HEK293 (cell line): Measurements from ENCODE around the gene HMGCS1.
A peak's percentile ranks its signal among the peaks of the same experiment; 100 is the strongest.

Source experiments
- CTCF ChIA-PET: fragments of 350-600 bp; formaldehyde crosslinking; extraction: SDS; loops from one replicate; lab custom pipeline; 2021; ENCODE audit warnings: antibody characterized with exemption; lab: Yijun Ruan, JAX
- POLR2A ChIA-PET: fragments of 300-600 bp; formaldehyde crosslinking; extraction: SDS; loops from one replicate; lab custom pipeline; 2020; ENCODE audit warnings: antibody characterized with exemption, inconsistent platforms; lab: Yijun Ruan, JAX
- H3K27ac ChIP-seq: fragments of 200-500 bp; sonication (Bioruptor generic); 2 replicates; pipeline ENCODE4 v1.5.1; 2014; ENCODE audit warnings: low read depth, low read length, control low read depth, inconsistent platforms; ENCODE audit errors: extremely low read depth
- H3K36me3 ChIP-seq, 2 experiments: fragments of 200-500 bp in 1 of 2; sonication (Bioruptor generic) in 1 of 2; 1 replicate in 1 of 2; 2 replicates in 1 of 2; pipeline ENCODE4 v1.5.1; 2014 to 2017; ENCODE audit warnings: inconsistent platforms in 2 of 2, low read length in 2 of 2; ENCODE audit not compliant: control insufficient read depth in 2 of 2, insufficient read depth in 1 of 2
- H3K4me1 ChIP-seq: fragments of 200-500 bp; sonication (Bioruptor generic); 2 replicates; pipeline ENCODE4 v1.5.1; 2014; ENCODE audit warnings: mild to moderate bottlenecking, low read length, inconsistent platforms; ENCODE audit not compliant: control insufficient read depth, insufficient read depth
- H3K4me3 ChIP-seq: 2 replicates; pipeline ENCODE4 v1.5.1; 2011; ENCODE audit warnings: low read depth, mild to moderate bottlenecking, control low read depth, low read length, moderate library complexity
- H3K9me3 ChIP-seq: fragments of 200-500 bp; sonication (Bioruptor generic); 2 replicates; pipeline ENCODE4 v1.5.1; 2014; ENCODE audit warnings: low read depth, low read length, inconsistent platforms; ENCODE audit not compliant: control insufficient read depth, insufficient read depth
- GLI2 ChIP-seq: fragments of 450-650 bp; formaldehyde crosslinking; IDR thresholded peaks from 2 replicates; pipeline ENCODE4; 2017; ENCODE audit warnings: missing biosample characterization, missing genetic modification characterization, low read depth, borderline replicate concordance
- KLF10 ChIP-seq: fragments of 450-650 bp; IDR thresholded peaks from 2 replicates; pipeline ENCODE4 v1.5.1; 2018; ENCODE audit warnings: missing biosample characterization, mild to moderate bottlenecking, missing genetic modification characterization
- REPIN1 ChIP-seq: fragments of 450-650 bp; formaldehyde crosslinking; IDR thresholded peaks from 2 replicates; pipeline ENCODE4 v1.5.1; 2017; ENCODE audit warnings: missing biosample characterization, missing genetic modification characterization, low read depth
- SCRT2 ChIP-seq: fragments of 450-650 bp; formaldehyde crosslinking; IDR thresholded peaks from 2 replicates; pipeline ENCODE4 v1.5.1; 2016; ENCODE audit warnings: missing biosample characterization, missing genetic modification characterization
- SP7 ChIP-seq: fragments of 450-650 bp; formaldehyde crosslinking; IDR thresholded peaks from 2 replicates; pipeline ENCODE4 v1.5.1; 2016; ENCODE audit warnings: missing biosample characterization, missing genetic modification characterization
- TCF7L2 ChIP-seq: IDR thresholded peaks from 2 replicates; pipeline ENCODE4 v1.6.1; 2011; ENCODE audit warnings: low read depth, mild to moderate bottlenecking, inconsistent platforms, low read length, moderate library complexity, borderline replicate concordance
- TRIM28 ChIP-seq: IDR thresholded peaks from 2 replicates; pipeline ENCODE4 v1.6.1; 2011; ENCODE audit warnings: low read length, control low read depth, borderline replicate concordance
- ZIC2 ChIP-seq: fragments of 450-650 bp; formaldehyde crosslinking; IDR thresholded peaks from 2 replicates; pipeline ENCODE4 v1.5.1; 2016; ENCODE audit warnings: missing biosample characterization, missing genetic modification characterization
- ZNF133 ChIP-seq: fragments of 450-650 bp; formaldehyde crosslinking; IDR thresholded peaks from 2 replicates; pipeline ENCODE4 v1.5.1; 2016; ENCODE audit warnings: missing biosample characterization, missing genetic modification characterization
- ZNF175 ChIP-seq: fragments of 450-650 bp; formaldehyde crosslinking; IDR thresholded peaks from 2 replicates; pipeline ENCODE4 v1.5.1; 2016; ENCODE audit warnings: missing biosample characterization, missing genetic modification characterization
- ZNF184 ChIP-seq: fragments of 450-650 bp; IDR thresholded peaks from 2 replicates; pipeline ENCODE4 v1.5.1; 2018; ENCODE audit warnings: missing biosample characterization, mild to moderate bottlenecking, missing genetic modification characterization
- ZNF239 ChIP-seq: fragments of 450-650 bp; formaldehyde crosslinking; IDR thresholded peaks from 2 replicates; pipeline ENCODE4 v1.5.1; 2016; ENCODE audit warnings: missing biosample characterization, missing genetic modification characterization
- ZNF24 ChIP-seq: fragments of 450-650 bp; formaldehyde crosslinking; IDR thresholded peaks from 2 replicates; pipeline ENCODE4 v1.5.1; 2016; ENCODE audit warnings: missing biosample characterization, missing genetic modification characterization
- ZNF302 ChIP-seq: fragments of 450-650 bp; formaldehyde crosslinking; IDR thresholded peaks from 2 replicates; pipeline ENCODE4 v1.5.1; 2016; ENCODE audit warnings: missing biosample characterization, missing genetic modification characterization, low read depth
- ZNF350 ChIP-seq: fragments of 450-650 bp; formaldehyde crosslinking; IDR thresholded peaks from 2 replicates; pipeline ENCODE4 v1.5.0; 2017; ENCODE audit warnings: missing biosample characterization, mild to moderate bottlenecking, missing genetic modification characterization
- ZNF548 ChIP-seq: fragments of 450-650 bp; formaldehyde crosslinking; IDR thresholded peaks from 2 replicates; pipeline ENCODE4 v1.5.1; 2016; ENCODE audit warnings: missing biosample characterization, missing genetic modification characterization
- ZNF585B ChIP-seq: fragments of 450-650 bp; formaldehyde crosslinking; IDR thresholded peaks from 2 replicates; pipeline ENCODE4 v1.5.1; 2016; ENCODE audit warnings: missing biosample characterization, missing genetic modification characterization
- ZNF621 ChIP-seq: fragments of 450-650 bp; formaldehyde crosslinking; IDR thresholded peaks from 2 replicates; pipeline ENCODE4 v1.5.1; 2017; ENCODE audit warnings: missing biosample characterization, missing genetic modification characterization
- ZNF629 ChIP-seq: fragments of 450-650 bp; formaldehyde crosslinking; IDR thresholded peaks from 2 replicates; pipeline ENCODE4 v1.5.1; 2017; ENCODE audit warnings: missing biosample characterization, missing genetic modification characterization
- ZNF76 ChIP-seq: fragments of 450-650 bp; formaldehyde crosslinking; IDR thresholded peaks from 2 replicates; pipeline ENCODE4; 2016; ENCODE audit warnings: low read depth, missing biosample characterization, missing genetic modification characterization, borderline replicate concordance
- ZNF791 ChIP-seq: fragments of 450-650 bp; formaldehyde crosslinking; IDR thresholded peaks from 2 replicates; pipeline ENCODE4 v1.5.1; 2016; ENCODE audit warnings: missing biosample characterization, missing genetic modification characterization
- ZNF792 ChIP-seq: fragments of 450-650 bp; formaldehyde crosslinking; IDR thresholded peaks from 2 replicates; pipeline ENCODE4 v1.5.1; 2016; ENCODE audit warnings: missing biosample characterization, missing genetic modification characterization
- ZXDB ChIP-seq: fragments of 450-650 bp; formaldehyde crosslinking; IDR thresholded peaks from 2 replicates; pipeline ENCODE4 v1.5.1; 2016; ENCODE audit warnings: missing biosample characterization, missing genetic modification characterization
- TF ChIP-seq, protein P1 (sequence below): fragments of 450-650 bp; formaldehyde crosslinking; IDR thresholded peaks from 2 replicates; pipeline ENCODE4 v1.5.1; 2016; ENCODE audit warnings: missing biosample characterization, missing genetic modification characterization, low read depth
- TF ChIP-seq, protein P2 (sequence below): fragments of 450-650 bp; formaldehyde crosslinking; IDR thresholded peaks from 2 replicates; pipeline ENCODE4 v1.5.1; 2017; ENCODE audit warnings: missing biosample characterization, missing genetic modification characterization
- TF ChIP-seq, protein P3 (sequence below): fragments of 450-650 bp; formaldehyde crosslinking; IDR thresholded peaks from 2 replicates; pipeline ENCODE4 v1.5.1; 2016; ENCODE audit warnings: missing biosample characterization, missing genetic modification characterization
- TF ChIP-seq, protein P4 (sequence below): fragments of 450-650 bp; formaldehyde crosslinking; IDR thresholded peaks from 2 replicates; pipeline ENCODE4 v1.5.1; 2017; ENCODE audit warnings: missing biosample characterization, missing genetic modification characterization
- TF ChIP-seq, protein P5 (sequence below): fragments of 450-650 bp; formaldehyde crosslinking; IDR thresholded peaks from 2 replicates; pipeline ENCODE4 v1.5.1; 2016; ENCODE audit warnings: missing biosample characterization, missing genetic modification characterization
- TF ChIP-seq, protein P6 (sequence below): fragments of 450-650 bp; formaldehyde crosslinking; IDR thresholded peaks from 2 replicates; pipeline ENCODE4 v1.5.1; 2016; ENCODE audit warnings: missing biosample characterization, missing genetic modification characterization
- TF ChIP-seq, protein P7 (sequence below): fragments of 450-650 bp; formaldehyde crosslinking; IDR thresholded peaks from 2 replicates; pipeline ENCODE4 v1.5.1; 2016; ENCODE audit warnings: missing biosample characterization, missing genetic modification characterization, low read depth

Gene HMGCS1

DNA sequence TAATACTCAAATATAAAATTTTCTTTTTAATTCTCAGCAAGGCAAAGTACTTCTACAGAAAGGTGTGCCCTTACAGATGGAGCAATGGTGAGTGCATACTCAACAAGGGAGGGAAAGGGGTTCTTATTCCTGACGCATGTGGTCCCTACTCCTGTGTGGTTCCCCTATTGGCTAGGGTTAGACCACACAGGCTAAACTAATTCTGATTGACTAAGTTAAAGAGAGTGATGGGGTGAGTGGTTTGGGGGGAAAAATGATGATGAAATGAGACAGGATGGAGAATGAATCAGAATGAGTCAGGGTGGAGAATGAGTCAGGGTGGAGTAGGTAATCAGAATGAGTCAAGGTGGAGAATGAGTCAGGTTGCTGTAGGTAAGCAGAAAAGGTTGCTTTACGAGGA, 22.9 kb upstream of the HMGCS1 start:
- no peak overlapping the region for H3K4me3 ChIP-seq
- H3K27ac ChIP-seq = no peak overlapping the region
- no peaks in the 10 kb centered on the region for H3K4me1 ChIP-seq
- H3K36me3 ChIP-seq = no peaks in the 10 kb centered on the region
- CTCF ChIA-PET = interaction anchor here (0.7 to 1.4 kb wide), 2 partner anchors 53 to 679 kb away, joined by 5 read pairs; no protein-coding TSS in a partner anchor
- H3K9me3 ChIP-seq = peaks cover 2% of the 10 kb centered on the region; the same call in 1 of the 2 replicates
- POLR2A ChIA-PET = no interaction called here
- TF ChIP-seq ZIC2 (tag by site-specific recombination) (no peak), ZNF24 (tag by site-specific recombination) (peak; percentile 68; the same call in 1 of the 2 replicates), ZXDB (tag by site-specific recombination) (no peak), ZNF184 (tag by site-specific recombination) (0 out of 2 replicates have a peak, but pooled peaks have one; percentile 48), ZNF133 (tag by site-specific recombination) (no peak), TRIM28 (no peak), GLI2 (tag by site-specific recombination) (no peak), ZNF792 (no peak), SP7 (tag by site-specific recombination) (peak; percentile 66), ZNF791 (tag by site-specific recombination) (no peak), ZNF621 (tag by site-specific recombination) (no peak), ZNF239 (tag by site-specific recombination) (no peak), SCRT2 (tag by site-specific recombination) (0 out of 2 replicates have a peak, but pooled peaks have one; percentile 15), ZNF585B (tag by site-specific recombination) (no peak), REPIN1 (tag by site-specific recombination) (no peak), TCF7L2 (no peak), ZNF76 (tag by site-specific recombination) (no peak), ZNF548 (tag by site-specific recombination) (no peak), ZNF302 (tag by site-specific recombination) (no peak), ZNF175 (no peak), ZNF629 (tag by site-specific recombination) (peak; percentile 82), ZNF350 (no peak), KLF10 (no peak)
- TF ChIP-seq, protein P1, sequence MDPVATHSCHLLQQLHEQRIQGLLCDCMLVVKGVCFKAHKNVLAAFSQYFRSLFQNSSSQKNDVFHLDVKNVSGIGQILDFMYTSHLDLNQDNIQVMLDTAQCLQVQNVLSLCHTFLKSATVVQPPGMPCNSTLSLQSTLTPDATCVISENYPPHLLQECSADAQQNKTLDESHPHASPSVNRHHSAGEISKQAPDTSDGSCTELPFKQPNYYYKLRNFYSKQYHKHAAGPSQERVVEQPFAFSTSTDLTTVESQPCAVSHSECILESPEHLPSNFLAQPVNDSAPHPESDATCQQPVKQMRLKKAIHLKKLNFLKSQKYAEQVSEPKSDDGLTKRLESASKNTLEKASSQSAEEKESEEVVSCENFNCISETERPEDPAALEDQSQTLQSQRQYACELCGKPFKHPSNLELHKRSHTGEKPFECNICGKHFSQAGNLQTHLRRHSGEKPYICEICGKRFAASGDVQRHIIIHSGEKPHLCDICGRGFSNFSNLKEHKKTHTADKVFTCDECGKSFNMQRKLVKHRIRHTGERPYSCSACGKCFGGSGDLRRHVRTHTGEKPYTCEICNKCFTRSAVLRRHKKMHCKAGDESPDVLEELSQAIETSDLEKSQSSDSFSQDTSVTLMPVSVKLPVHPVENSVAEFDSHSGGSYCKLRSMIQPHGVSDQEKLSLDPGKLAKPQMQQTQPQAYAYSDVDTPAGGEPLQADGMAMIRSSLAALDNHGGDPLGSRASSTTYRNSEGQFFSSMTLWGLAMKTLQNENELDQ (tag by site-specific recombination) = no peak
- TF ChIP-seq, protein P2, sequence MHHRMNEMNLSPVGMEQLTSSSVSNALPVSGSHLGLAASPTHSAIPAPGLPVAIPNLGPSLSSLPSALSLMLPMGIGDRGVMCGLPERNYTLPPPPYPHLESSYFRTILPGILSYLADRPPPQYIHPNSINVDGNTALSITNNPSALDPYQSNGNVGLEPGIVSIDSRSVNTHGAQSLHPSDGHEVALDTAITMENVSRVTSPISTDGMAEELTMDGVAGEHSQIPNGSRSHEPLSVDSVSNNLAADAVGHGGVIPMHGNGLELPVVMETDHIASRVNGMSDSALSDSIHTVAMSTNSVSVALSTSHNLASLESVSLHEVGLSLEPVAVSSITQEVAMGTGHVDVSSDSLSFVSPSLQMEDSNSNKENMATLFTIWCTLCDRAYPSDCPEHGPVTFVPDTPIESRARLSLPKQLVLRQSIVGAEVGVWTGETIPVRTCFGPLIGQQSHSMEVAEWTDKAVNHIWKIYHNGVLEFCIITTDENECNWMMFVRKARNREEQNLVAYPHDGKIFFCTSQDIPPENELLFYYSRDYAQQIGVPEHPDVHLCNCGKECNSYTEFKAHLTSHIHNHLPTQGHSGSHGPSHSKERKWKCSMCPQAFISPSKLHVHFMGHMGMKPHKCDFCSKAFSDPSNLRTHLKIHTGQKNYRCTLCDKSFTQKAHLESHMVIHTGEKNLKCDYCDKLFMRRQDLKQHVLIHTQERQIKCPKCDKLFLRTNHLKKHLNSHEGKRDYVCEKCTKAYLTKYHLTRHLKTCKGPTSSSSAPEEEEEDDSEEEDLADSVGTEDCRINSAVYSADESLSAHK (tag by site-specific recombination) = no peak
- TF ChIP-seq, protein P3, sequence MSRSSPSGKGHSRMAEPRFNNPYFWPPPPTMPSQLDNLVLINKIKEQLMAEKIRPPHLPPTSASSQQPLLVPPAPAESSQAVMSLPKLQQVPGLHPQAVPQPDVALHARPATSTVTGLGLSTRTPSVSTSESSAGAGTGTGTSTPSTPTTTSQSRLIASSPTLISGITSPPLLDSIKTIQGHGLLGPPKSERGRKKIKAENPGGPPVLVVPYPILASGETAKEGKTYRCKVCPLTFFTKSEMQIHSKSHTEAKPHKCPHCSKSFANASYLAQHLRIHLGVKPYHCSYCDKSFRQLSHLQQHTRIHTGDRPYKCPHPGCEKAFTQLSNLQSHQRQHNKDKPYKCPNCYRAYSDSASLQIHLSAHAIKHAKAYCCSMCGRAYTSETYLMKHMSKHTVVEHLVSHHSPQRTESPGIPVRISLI (tag by site-specific recombination) = no peak
- TF ChIP-seq, protein P4, sequence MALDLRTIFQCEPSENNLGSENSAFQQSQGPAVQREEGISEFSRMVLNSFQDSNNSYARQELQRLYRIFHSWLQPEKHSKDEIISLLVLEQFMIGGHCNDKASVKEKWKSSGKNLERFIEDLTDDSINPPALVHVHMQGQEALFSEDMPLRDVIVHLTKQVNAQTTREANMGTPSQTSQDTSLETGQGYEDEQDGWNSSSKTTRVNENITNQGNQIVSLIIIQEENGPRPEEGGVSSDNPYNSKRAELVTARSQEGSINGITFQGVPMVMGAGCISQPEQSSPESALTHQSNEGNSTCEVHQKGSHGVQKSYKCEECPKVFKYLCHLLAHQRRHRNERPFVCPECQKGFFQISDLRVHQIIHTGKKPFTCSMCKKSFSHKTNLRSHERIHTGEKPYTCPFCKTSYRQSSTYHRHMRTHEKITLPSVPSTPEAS = no peak
- TF ChIP-seq, protein P5, sequence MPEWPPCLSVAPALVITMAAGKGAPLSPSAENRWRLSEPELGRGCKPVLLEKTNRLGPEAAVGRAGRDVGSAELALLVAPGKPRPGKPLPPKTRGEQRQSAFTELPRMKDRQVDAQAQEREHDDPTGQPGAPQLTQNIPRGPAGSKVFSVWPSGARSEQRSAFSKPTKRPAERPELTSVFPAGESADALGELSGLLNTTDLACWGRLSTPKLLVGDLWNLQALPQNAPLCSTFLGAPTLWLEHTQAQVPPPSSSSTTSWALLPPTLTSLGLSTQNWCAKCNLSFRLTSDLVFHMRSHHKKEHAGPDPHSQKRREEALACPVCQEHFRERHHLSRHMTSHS (tag by site-specific recombination) = no peak
- TF ChIP-seq, protein P6, sequence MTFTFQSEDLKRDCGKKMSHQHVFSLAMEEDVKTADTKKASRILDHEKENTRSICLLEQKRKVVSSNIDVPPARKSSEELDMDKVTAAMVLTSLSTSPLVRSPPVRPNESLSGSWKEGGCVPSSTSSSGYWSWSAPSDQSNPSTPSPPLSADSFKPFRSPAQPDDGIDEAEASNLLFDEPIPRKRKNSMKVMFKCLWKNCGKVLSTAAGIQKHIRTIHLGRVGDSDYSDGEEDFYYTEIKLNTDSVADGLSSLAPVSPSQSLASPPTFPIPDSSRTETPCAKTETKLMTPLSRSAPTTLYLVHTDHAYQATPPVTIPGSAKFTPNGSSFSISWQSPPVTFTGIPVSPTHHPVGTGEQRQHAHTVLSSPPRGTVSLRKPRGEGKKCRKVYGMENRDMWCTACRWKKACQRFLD = no peak
- TF ChIP-seq, protein P7, sequence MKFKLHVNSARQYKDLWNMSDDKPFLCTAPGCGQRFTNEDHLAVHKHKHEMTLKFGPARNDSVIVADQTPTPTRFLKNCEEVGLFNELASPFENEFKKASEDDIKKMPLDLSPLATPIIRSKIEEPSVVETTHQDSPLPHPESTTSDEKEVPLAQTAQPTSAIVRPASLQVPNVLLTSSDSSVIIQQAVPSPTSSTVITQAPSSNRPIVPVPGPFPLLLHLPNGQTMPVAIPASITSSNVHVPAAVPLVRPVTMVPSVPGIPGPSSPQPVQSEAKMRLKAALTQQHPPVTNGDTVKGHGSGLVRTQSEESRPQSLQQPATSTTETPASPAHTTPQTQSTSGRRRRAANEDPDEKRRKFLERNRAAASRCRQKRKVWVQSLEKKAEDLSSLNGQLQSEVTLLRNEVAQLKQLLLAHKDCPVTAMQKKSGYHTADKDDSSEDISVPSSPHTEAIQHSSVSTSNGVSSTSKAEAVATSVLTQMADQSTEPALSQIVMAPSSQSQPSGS (tag by site-specific recombination) = 0 out of 2 replicates have a peak, but pooled peaks have one; percentile 60
